Activated T-helper 1 cell treated with anti-CD3 and anti-CD28 coated beads, Interleukin-12 subunit alpha, Interleukin-12 subunit beta, Interleukin-2, Interleukin-4 antibody, amounts not matched to agents 30 ng/mL and 10 ng/mL and 1 ng/mL, durations not matched to agents 14 hours and 24 hours and 36 hours (primary cell): Measurements from ENCODE around the gene NDUFB10. TPM values are rescaled to one million over a fixed set of nuclear protein-coding genes. Genes with fewer than 3 reads are reported as not detected.
A peak's percentile ranks its signal among the peaks of the same experiment; 100 is the strongest.

Experiments used
- DNase-seq: peaks from one replicate; pipeline ENCODE4 v3.0.0; 2021; ENCODE audit warnings: low spot score
- H3K27ac Mint-ChIP-seq: one replicate; pipeline ENCODE4 v1.8.0; 2021; ENCODE audit warnings: mild to moderate bottlenecking, mixed read lengths
- H3K27me3 Mint-ChIP-seq: one replicate; pipeline ENCODE4 v1.8.0; 2022; ENCODE audit warnings: mild to moderate bottlenecking, moderate library complexity, mixed read lengths; ENCODE audit not compliant: insufficient read depth
- H3K36me3 Mint-ChIP-seq: one replicate; pipeline ENCODE4 v1.8.0; 2021; ENCODE audit warnings: low read depth, mixed read lengths
- H3K4me1 Mint-ChIP-seq: one replicate; pipeline ENCODE4 v1.8.0; 2021; ENCODE audit warnings: low read depth, mixed read lengths
- H3K4me3 Mint-ChIP-seq: one replicate; pipeline ENCODE4 v1.8.0; 2021; ENCODE audit warnings: mild to moderate bottlenecking, moderate library complexity, mixed read lengths
- H3K9me3 Mint-ChIP-seq: one replicate; pipeline ENCODE4 v1.8.0; 2021; ENCODE audit warnings: mixed read lengths
- intact Hi-C: fragments of 100-400 bp; cut with micrococcal nuclease; formaldehyde crosslinking; loops from one replicate; pipeline ENCODE4 v1.15.1; 2024
- total RNA-seq: library from RNA; stranded (reverse); gene quantifications from 2 replicates; pipeline ENCODE4 v1.2.3, GENCODE V29; 2022

The NDUFB10 gene
- total RNA-seq, 1 donor from 2014 or later = 138 TPM

GRCh38 chr16:1991135-1991551 lies 31.8 kb downstream of the NDUFB10 start:
- Mint-ChIP-seq H3K27me3 (peaks cover 11% of the 10 kb centered on the region), H3K9me3 (no peaks in the 10 kb centered on the region), H3K4me3 (peak overlapping the region; percentile 82), H3K36me3 (peaks cover 15% of the 10 kb centered on the region), H3K27ac (peak overlapping the region; percentile 84), H3K4me1 (peaks cover 26% of the 10 kb centered on the region)
- DNase-seq = no peak
- intact Hi-C loops = no loop called here

GRCh38 chr16:1991588-1991947 lies 32.2 kb downstream of the NDUFB10 start:
- H3K27me3 Mint-ChIP-seq = peaks cover 11% of the 10 kb centered on the region
- peak overlapping the region; percentile 84 for H3K27ac Mint-ChIP-seq
- H3K36me3 Mint-ChIP-seq = peaks cover 14% of the 10 kb centered on the region
- H3K9me3 Mint-ChIP-seq = no peaks in the 10 kb centered on the region
- no peak for DNase-seq
- intact Hi-C loops = no loop called here
- H3K4me3 Mint-ChIP-seq = peak overlapping the region; percentile 82
- H3K4me1 Mint-ChIP-seq = peaks cover 26% of the 10 kb centered on the region

GRCh38 chr16:1991948-1992703 lies 32.8 kb downstream of the NDUFB10 start:
- peak; percentile 91 for DNase-seq
- intact Hi-C loops = loop anchor here (1.0 to 2.0 kb wide), 9 partner anchors 8 to 977 kb away; partner anchors contain the start of genes GFER, MSRB1, NDUFB10 and NTHL1
- Mint-ChIP-seq H3K27me3 (peaks cover 11% of the 10 kb centered on the region), H3K9me3 (no peaks in the 10 kb centered on the region), H3K4me1 (peaks cover 26% of the 10 kb centered on the region), H3K27ac (no peak overlapping the region), H3K36me3 (peaks cover 10% of the 10 kb centered on the region), H3K4me3 (peak overlapping the region; percentile 82)

- intact Hi-C loops = loop anchor here (1.0 to 2.0 kb wide), 9 partner anchors 9 to 976 kb away; partner anchors contain the start of genes GFER, MSRB1, NDUFB10 and NTHL1
- no peak for DNase-seq
- H3K27me3 Mint-ChIP-seq = peaks cover 11% of the 10 kb centered on the region
These were observed 33.5 kb downstream of the NDUFB10 start for GRCh38 chr16:1992704-1993317.

GRCh38 chr16:1993731-1994131 lies 34.4 kb downstream of the NDUFB10 start:
- Mint-ChIP-seq H3K27ac (peak overlapping the region; percentile 4), H3K4me1 (peaks cover 23% of the 10 kb centered on the region), H3K36me3 (peaks cover 15% of the 10 kb centered on the region), H3K4me3 (no peak overlapping the region), H3K9me3 (no peaks in the 10 kb centered on the region), H3K27me3 (peaks cover 8% of the 10 kb centered on the region)
- intact Hi-C loops = loop anchor here (2.0 kb wide), 1 partner anchor 975 kb away; the partner anchor contains the start of gene PAQR4
- no peak for DNase-seq

More at GRCh38 chr16:1992704-1993317, 33.5 kb downstream of the NDUFB10 start:
- Mint-ChIP-seq H3K9me3 (no peaks in the 10 kb centered on the region), H3K36me3 (peaks cover 12% of the 10 kb centered on the region), H3K4me3 (no peak overlapping the region), H3K27ac (no peak overlapping the region), H3K4me1 (peaks cover 26% of the 10 kb centered on the region)

- Mint-ChIP-seq H3K4me3 (no peak overlapping the region), H3K4me1 (peaks cover 9% of the 10 kb centered on the region), H3K9me3 (no peaks in the 10 kb centered on the region), H3K27me3 (no peaks in the 10 kb centered on the region), H3K36me3 (peaks cover 21% of the 10 kb centered on the region), H3K27ac (no peak overlapping the region)
- DNase-seq = no peak
- intact Hi-C loops = no loop called here
These were observed 38.4 kb downstream of the NDUFB10 start for GRCh38 chr16:1997494-1998359.

GRCh38 chr16:1998360-1998835 lies 39.1 kb downstream of the NDUFB10 start:
- Mint-ChIP-seq H3K27me3 (no peaks in the 10 kb centered on the region), H3K9me3 (no peaks in the 10 kb centered on the region), H3K4me1 (peaks cover 8% of the 10 kb centered on the region), H3K4me3 (no peak overlapping the region), H3K36me3 (peaks cover 21% of the 10 kb centered on the region), H3K27ac (no peak overlapping the region)
- no peak for DNase-seq
- intact Hi-C loops = no loop called here

GRCh38 chr16:1998852-1999801 lies 39.8 kb downstream of the NDUFB10 start:
- DNase-seq = no peak
- H3K27ac Mint-ChIP-seq = no peak overlapping the region
- H3K4me1 Mint-ChIP-seq = peaks cover 1% of the 10 kb centered on the region
- H3K9me3 Mint-ChIP-seq = no peaks in the 10 kb centered on the region
- intact Hi-C loops = no loop called here
- no peak overlapping the region for H3K4me3 Mint-ChIP-seq
- H3K36me3 Mint-ChIP-seq = peaks cover 20% of the 10 kb centered on the region
- no peaks in the 10 kb centered on the region for H3K27me3 Mint-ChIP-seq

GRCh38 chr16:1999866-2000514 lies 40.7 kb downstream of the NDUFB10 start:
- Mint-ChIP-seq H3K4me3 (no peak overlapping the region), H3K36me3 (peaks cover 18% of the 10 kb centered on the region), H3K9me3 (no peaks in the 10 kb centered on the region), H3K27me3 (no peaks in the 10 kb centered on the region), H3K27ac (no peak overlapping the region), H3K4me1 (no peaks in the 10 kb centered on the region)
- no peak for DNase-seq
- intact Hi-C loops = no loop called here

GRCh38 chr16:2001035-2001434 lies 41.7 kb downstream of the NDUFB10 start:
- no peak for DNase-seq
- intact Hi-C loops = no loop called here
- Mint-ChIP-seq H3K4me3 (no peak overlapping the region), H3K4me1 (peaks cover 2% of the 10 kb centered on the region), H3K36me3 (peaks cover 14% of the 10 kb centered on the region), H3K27ac (no peak overlapping the region), H3K9me3 (no peaks in the 10 kb centered on the region), H3K27me3 (no peaks in the 10 kb centered on the region)

- no peak for DNase-seq
- Mint-ChIP-seq H3K9me3 (no peaks in the 10 kb centered on the region), H3K27me3 (no peaks in the 10 kb centered on the region), H3K27ac (no peak overlapping the region), H3K36me3 (peaks cover 14% of the 10 kb centered on the region), H3K4me1 (peaks cover 3% of the 10 kb centered on the region), H3K4me3 (no peak overlapping the region)
- intact Hi-C loops = no loop called here
These were observed 42.4 kb downstream of the NDUFB10 start for GRCh38 chr16:2001456-2002355.
